ENCODE results near the gene CLN6.
"Not testable (repeated sequence)": the region's sequence is repeated elsewhere in the genome, so short reads cannot be mapped to it uniquely, and the experiment has no call there.

The CLN6 gene

DNA sequence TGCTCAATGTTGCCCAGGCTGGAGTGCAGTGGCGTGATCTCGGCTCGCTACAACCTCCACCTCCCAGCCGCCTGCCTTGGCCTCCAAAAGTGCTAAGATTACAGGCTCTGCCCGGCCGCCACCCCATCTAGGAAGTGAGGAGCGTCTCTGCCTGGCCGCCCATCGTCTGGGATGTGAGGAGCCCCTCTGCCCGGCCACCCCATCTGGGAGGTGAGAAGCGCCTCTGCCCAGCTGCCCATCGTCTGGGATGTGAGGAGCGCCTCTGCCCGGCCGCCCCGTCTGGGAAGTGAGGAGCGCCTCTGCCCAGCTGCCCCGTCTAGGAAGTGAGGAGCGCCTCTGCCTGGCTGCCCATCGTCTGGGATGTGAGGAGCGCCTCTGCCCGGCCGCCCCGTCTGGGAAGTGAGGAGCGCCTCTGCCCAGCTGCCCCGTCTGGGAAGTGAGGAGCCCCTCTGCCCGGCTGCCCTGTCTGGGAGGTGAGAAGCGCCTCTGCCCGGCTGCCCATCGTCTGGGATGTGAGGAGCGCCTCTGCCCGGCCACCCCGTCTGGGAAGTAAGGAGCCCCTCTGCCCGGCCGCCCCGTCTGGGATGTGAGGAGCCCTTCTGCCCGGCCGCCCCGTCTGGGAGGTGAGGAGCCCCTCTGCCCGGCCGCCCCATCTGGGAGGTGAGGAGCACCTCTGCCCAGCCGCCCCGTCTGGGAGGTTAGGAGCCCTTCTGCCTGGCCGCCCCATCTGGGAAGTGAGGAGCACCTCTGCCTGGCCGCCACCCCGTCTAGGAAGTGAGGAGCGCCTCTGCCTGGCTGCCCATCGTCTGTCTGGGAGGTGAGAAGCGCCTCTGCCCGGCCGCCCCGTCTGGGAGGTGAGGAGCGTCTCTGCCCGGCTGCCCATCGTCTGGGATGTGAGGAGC, 7.7 kb downstream of the CLN6 start:
- DNase-seq = not testable (repeated sequence)

DNA sequence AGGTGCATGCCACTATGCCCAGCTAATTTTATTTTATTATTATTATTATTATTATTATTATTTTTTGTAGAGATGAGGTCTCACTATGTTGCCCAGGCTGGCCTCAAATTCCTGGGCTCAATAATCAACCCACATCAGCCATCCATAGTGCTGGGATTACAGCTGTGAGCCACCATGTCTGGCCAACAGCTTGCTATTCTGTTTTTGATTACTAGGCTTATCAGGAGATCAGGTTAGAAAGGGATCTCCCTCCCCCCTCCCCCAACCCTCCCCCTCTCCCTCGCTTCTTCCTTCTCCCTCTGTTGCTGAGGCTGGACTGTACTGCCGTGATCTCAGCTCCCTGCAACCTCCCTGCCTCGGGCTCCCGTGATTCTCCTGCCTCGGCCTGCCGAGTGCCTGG, 8.6 kb downstream of the CLN6 start:
- no peak for DNase-seq

DNA sequence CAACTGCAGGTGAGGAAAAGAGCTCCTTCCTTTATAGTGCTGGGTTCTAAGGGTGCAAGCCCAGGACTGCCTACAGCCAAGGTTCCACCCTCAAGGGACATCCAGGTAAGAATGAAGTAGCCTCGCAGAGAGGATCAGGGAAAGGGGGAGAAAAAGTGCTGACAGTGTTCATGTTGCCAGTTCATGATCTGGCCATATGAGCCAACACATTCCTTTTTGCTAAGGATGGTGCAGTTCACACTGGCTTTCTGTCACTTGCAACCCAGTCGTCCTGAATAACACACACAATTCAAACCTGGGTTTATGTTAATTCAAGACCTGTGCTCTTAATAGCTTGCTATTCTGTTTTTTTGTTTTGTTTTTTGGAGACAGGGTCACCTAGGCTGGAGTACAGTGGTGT, 9.0 kb downstream of the CLN6 start:
- DNase-seq = no peak

DNA sequence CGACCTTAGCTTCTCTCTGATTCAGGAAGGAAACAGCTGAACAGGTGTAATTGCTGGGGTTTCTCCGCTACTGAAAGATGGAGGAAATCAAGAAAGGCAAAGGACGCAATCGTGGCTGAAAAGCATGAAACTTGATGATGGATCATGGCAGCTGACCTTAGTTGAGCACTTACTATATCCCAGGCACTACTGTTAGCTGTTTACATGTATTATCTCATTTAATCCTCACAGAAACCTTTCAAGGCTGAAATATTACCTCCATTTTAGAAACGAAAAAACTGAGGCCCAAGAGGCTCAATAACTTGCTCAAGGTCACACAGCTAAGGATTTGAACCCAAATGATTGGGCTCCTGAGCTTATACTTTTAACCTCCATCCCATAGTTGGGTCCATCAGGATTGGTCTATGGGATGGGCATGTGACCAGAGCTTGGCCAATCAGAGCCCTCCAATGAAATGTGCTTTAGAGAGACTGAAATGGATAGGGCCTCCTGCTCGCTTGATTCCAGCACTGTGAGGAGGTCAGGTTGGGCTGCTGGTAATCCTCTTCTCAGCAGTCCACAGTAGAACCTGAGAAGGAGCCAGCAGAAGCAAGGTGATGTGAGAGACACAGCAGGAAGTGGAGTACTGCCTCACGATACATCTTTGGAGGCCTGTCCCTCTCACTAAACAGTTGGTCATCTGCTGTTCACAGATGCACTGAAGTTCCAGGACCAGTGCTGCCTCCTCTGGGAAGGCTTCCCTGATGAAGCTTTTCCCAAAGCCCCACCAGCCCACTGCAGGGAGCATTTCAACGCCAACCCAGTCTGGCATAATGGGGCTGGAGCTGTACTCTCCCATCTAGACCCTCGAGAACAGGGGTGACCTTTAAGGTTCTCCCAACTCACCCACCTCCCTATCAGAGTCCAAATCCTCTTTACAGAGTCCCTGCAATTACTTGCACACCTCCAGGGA, 10.4 kb downstream of the CLN6 start:
- no peak for DNase-seq

DNA sequence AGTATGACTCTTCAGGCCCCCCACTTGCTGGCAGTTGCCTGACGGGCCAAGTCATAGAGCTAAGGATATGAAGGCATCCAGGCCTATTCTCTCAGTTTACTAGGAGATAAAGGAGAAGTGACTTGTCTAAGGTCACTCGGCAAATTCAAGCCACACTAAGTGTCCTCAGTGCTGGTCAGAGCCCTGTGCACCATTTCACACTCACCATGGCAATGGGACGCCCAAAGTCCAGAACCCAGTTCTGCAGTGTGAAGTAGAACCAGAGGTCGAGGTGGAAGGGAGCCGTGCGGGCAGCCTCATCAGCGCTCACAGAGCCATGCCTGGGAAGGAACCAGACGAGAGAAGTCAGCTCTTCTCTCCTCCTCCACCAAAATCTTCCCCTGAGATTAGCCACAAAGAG, 11.2 kb downstream of the CLN6 start:
- no peak for DNase-seq

DNA sequence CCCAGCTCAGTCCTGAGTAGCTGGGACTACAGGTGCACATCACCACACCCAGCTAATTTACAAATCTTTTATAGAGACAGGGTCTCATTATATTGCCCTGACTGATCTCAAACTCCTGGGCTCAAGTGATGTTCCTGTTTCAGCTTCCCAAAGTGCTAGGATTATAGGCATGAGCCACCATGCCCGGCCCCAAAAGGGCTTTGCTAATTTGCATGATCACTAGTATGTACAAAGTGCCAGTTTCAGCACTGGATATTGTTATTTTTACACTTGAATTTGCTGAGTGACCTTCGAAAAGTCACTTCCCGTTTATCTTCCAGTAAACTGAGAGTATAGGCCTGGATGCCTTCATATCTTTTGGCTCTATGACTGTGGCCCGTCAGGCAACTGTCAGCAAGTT, 12.2 kb downstream of the CLN6 start:
- DNase-seq = no peak

DNA sequence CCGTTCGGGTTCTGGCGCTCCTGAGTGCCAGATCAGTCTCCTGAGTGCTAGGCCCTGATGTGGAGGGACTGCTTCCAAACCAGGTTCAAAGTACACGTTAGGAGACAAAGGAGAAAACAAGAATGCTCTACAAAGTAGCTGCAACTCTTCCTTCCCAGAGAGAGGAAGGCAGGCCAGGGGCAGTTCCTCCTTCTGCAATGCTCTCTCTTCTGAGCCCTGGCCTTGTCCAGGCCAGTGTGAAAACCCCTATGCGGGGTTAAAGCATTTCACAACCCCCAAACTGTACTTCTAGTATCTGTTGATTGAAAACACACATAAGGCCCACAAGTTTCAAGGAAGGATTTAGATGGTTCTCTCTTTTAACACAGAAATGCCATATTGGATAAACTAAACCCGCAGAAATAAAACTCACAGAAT, 14.7 kb downstream of the CLN6 start:
- DNase-seq = no peak

DNA sequence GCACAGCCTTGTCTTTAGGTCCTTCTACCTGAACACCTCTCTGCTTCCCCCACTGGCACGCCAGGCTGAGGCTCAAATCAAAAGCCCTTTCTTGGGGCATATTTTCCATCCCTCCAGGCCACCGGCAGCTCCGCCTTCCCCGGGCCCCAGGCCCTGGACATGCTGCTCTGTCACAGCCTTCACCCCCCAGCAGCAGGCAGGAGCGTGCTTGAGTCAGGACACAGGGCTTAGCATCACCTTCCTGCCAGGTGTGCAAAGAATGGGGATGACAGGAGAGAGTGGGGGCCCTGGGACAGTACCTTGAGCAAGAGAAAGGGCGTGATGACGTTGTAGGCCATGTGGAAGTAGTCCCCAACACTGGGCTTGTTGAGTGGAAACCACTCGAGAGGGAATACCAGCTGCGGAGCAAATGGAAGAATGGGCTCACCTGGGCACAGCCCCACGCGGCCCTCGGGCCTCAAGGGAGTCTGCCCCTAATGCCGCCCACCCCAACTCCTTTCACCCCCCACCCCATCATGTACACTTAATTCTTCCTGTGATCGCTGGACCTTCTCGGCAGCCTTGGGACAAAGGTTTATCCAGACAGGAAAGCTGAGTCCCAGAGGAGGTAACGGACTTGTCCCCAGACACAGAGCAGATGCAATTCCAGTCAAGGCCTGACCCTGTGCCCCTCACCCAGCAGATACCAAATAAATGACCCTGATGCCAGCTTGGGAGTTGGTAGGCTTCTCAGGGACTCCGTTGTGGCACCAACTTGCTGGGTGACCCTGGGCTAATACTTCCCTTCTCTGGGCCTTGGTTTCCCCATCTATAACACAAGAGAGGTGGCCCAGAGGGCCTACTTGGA, 15.3 kb downstream of the CLN6 start:
- DNase-seq = no peak

DNA sequence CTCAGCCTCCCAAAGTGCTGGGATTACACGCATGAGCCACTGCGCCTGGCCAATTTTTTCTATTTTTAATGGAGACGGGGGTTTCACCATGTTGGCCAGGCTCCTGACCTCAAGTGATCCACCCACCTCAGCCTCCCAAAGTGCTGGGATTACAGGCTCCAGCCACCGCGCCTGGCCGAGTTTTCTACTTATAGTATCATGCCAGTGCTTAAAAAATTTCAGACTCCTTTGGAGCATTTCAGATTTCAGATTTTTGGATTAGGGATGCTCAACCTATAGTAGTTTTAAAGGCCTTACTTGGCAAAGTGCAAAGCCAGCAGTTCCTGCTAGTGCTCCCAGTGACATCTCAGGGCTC, 16.1 kb downstream of the CLN6 start:
- not testable (repeated sequence) for DNase-seq

DNA sequence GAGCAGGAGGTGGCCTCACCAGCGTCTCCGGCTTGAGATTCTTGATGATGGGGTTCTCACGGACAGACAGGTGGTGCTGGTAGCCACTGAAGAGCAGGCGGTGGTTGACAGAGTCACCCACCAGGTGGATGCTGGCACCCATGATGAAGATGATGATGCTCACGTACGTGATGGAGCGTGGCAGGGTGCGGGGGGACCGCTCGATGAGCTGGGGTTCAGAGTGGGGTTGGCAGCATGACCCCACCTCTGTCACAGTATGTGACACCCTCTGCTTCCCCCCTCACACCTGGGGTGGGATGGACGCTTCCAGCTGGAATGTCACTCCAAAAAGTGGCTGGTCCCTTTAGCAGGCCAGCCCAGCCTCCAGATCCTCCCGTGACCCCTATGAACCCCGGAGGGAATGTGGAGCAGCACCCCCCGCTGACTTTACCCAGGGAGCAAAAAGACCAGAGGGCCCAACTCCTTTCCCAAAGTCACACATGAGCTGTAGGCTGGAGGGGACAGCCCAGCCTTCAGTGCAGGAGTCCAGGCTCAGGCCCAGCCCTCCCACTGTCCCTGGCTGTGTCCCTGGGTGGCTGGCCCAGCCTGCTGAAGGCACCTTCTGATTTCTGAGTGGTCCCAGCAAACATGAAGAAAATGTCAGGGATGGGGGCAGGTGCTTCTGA, 17.7 kb downstream of the CLN6 start:
- DNase-seq = no peak

DNA sequence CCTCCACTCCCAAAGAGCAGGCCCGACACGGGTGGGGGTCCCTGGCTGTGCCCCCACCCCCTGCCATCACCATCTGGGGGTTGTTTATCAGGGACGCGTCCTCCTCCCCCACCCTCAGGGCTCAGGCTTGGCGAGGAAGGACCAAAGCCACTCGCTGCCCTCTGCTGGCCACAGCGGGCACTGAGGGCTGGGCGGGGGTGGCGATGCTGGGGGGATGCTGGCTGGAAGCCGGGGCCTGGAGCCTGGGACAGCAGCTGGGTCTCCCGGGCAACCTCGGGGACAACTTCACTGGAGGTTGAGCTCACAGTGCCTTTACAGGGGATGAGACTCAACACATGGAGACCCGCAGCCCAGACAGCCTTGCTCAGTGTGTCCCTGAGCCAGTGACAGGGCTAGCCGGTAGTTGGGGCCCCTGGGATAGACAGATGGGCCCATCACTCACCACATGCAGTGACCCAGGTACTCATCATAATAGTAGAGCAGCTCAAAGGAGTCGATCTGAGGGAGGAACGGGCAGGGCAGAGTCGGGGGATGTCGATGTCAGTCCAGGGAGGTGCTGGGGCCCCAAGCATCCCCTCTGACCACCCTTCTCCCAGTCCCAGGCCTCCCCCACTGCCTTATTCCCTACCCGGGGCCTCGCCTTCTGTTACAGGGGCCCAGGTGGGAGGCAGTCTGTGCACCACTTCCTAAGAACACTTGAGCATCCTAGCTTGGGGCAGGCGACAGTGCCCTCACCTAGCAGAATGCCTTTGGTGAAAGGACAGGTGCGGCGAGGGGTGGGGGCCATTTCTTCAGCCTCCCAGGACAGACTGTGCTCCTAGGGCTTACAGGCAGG, 18.5 kb downstream of the CLN6 start:
- peak; percentile 14 for DNase-seq

DNA sequence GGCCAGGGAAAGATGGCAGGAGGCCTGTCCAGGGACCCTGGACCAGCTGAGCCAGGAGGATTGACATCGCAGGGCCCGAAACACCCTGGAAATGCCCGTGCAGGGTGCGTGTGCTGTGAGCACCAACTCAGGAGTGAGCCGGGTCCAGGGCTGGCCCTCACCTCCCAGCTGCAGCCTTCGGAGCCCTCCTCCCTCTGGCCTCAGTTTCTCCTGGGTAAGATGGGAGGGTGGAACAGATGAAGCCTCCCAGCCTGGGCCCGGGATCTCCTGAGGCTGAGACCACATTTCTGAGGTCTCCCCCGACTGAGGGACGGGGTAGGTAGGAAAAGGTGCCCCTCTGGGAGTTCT, 19.1 kb downstream of the CLN6 start:
- no peak for DNase-seq

DNA sequence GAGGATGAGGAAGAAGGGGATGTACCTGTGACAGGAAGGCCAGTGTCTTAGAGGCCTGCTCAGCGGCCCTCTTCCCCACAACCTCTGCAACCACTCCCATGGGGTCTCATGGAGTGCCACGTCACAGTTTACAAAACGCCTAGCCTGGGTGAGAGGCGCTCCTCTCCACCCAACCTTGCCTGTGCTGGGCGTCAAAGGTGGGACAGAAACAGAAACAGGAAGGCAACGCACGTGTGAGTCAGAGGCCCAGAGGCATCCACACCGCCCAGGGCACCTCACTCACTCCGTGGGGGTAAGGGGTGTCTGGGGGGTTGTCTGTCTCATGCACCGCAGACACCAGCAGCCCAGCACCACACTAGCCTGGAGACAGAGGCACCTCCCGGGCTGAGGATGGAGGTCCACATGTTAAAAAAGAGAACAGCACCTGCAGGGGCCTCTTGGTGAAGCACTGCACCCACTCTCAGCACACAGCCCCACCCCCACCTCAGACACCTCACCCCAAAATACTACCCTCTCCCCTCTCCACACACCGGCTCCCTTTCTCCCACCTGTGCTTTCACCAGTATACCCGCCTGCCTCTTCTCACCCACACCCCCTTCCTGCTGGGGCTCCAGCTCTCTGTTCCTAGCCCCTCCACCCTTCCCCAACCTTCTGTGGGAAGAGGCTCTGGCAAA, 19.7 kb downstream of the CLN6 start:
- no peak for DNase-seq

DNA sequence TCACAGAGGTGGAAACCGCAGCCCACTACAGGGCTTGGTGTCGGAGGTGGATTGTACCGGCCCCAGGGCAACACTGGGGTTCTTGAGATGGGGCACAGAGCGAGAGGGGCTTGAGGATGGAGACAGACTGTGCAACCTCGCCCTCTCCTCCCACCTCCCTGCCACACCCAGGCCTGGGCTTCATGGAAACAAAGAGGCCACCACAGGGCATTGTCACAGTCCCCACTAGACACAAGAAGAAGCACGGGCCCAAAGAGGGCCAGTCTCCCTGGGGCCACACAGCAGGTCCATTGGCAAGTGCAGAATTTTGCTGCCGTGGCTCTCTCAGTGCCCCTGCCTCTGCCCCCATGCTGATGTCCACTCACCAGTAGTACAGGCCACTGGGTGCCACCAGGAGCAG, 20.3 kb downstream of the CLN6 start:
- DNase-seq = no peak

DNA sequence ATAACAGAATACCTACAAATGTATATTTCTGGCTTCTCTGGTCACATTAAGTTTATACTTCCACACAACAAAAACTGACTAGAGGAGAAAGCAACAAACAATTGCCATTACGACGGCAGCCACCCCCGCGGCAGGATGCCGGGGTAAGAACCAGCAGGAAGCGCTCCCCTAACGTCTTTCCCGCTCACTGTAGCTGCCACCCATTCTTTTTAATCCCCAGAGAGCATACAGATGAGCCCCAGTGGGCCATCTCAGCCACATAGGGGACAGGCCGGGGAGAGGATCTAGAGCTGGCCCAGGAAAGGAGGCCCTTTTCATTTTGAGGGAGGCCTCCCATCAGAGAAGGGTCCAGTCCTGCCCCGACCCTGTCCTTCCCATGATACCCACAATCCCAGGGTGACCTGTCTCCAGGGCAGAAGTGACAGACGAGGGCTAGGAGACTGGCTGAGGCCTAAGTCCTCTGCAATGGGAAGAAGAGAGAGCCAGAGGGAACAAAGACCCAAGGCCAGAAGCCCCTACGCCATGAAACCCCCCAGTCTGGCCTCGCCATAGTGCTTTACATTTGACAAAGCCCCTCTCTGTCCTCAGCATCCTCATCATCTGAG, 20.8 kb downstream of the CLN6 start:
- no peak for DNase-seq

DNA sequence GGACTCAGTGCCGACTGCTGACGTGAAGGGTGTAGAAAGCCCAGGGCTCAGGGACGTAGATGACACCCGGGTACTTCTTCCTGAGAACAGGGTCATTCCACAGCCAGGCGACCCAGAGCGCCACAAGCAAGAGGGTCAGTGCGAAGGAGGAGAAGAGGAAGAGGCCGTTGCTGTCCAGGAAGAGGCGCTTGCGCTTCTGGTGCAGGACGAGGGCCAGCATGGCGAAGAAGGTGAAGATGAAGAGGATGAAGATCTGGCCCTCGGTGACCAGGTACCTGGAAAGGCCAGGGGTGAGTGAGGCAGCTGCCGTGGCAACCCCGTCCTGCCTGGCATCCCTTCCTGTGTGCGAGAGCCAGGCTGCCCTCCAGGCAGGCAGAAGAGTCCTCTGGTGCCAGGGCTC, 21.4 kb downstream of the CLN6 start:
- DNase-seq = no peak

DNA sequence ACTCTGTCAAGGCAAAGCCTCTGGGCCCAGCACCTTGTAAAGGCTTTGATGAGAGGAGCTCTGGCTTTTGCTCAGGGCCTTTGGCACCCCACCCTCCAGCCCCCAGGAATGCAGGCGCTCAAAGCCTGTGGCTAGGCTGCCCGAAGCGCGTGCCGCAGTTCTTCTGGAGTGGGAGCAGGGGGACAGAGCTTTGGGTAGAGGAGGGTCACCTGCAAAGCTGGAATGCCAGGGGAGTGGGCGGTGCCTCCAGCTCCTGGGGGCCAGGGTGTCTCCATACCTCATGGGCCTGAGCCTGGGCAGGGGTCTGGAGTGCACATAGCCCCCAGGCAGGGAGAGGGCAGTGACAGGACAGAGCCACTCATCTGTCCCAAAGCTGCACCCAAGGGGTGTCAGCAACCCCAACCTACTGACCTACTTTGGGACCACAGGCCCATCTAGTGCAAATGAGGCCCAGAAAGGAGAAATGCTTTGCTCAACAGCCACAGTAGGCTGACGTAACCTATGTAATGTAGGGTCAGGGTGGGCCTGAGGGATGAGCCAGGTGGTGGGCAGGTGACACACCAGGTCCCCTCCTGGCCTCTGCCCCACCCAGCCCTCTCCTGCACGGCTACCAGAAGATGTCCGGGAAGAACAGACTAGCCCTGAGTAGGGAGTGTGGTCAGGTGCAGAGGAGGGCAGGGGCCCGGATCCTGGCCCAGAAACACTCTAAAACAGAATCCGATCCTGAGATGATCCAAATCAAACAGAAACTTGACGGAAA, 22.2 kb downstream of the CLN6 start:
- DNase-seq = no peak

DNA sequence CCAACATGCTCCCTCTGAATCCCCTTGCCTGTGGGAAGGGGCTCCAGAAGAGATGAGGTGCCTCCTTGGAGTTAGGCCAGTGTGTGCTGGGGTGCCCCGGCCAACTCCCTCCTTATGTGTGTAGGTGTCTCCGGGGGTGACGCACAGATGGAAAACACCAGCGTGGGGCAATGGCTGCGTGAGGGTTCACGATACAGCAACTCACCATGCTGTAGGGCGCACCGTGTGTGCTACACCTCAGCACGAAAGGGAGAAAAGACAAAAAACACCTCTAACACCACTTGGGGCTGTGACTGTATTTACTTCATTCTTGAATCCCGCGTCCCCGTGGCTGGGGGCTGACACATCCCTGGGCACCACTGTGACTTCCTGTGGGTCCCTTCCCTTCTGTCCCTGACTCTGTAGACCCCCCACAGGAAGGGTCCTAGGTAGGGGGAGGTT, 22.8 kb downstream of the CLN6 start:
- DNase-seq = no peak

DNA sequence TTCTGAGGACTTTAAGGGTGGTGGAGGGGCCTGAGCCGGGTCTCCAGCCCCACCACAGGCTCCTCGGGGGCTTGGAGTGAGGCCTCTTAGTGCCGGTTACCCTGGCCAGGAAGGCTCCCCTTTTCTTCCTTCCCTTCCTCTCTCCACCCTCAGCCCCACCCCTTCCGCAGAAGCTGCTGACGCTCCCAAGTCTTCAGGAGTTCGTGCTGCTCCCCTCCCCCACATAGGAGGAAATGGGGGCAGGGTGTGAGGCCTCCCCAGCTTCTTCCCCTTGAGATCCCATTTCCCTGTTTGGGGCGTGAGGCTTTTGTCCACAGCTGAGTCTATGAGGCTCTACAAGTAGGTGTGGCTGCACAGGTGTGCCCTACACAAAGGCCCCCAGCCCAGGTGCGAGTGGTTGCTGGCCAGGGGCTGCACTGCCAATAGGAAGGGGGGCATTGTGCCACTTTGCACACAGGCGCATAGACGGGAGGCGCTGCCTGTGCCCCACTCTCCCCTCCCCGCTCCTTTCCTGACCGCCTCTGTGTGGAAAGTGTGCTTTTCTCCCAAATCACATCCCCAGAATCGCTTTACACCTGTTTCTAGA, 23.5 kb downstream of the CLN6 start:
- DNase-seq = no peak
